ENCODE measurements around the gene ZNF699. TPM values are rescaled to one million over a fixed set of nuclear protein-coding genes. Genes with fewer than 3 reads are reported as not detected.

Gene ZNF699
- 11.3 and 18.8 TPM in 2 replicates for total RNA-seq

DNA sequence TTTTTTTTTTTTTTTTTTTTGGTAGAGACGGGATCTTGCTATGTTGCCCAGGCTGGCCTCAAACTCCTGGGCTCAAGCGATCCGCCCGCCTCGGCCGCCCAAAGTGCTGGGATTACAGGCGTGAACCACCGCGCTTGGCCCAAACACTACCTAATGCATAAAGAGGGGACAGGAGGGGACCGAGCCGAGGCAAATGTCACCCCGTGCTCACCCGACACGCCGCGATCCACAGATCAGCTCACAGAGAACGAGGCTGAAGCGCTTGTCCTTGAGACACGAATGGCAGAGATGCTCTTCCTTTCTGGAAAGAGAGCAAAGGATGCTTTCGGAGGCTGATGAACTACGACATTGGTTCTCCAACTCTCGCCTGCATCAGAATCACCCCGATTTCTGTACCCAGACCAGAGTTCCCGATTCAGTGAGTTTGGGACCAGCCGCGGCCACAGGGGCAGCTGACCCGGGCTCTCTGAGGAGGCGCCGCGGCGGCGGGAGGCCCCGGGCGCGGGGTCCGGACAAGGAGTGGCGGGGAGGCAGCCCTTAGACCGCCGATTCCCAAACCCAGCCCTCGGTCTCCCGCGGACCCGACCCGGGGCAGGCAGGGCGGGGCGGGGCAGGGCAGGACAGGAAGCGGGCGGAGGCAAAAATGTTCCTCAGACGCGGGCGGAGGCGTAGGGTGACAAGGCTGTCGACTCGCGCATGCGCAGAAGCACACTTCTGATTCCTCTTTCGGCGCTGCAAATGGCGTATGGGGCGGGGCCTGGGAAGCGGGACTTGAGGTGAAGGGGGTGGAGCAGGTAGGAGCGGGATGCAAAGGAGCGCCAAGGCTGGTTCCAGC, at the start of gene ZNF699:
Gene ZNF699, minus strand, starts transcription at position 700 of the 835 bp plus-strand sequence. CDS start 4,719 bp downstream, outside the sequence.

GRCh38 chr19:9323919-9324583, 14.4 kb upstream of the ZNF699 start, which contains the start of gene ZNF559:
TSS of gene ZNF559 (plus strand) at chr19:9324179. CDS start at chr19:9338550, 14,371 bp downstream.

DNA sequence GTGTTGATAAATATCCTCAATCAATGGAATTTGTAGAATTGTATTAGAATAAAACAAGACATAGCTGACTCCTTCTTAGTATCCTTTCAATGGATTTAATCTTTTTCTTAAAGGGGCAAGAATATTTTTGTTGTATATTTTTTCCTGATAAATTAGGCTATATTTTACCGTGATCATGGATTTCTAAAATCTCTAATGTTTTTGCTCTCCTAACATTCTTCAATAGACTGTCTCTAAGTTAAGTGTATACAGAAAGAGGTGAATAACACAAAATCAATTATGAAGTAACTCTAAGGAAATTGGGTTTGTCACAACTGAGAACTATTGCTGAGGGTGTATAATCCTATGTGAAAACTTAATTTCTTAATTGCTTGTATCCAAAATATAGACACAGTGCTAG, 59.0 kb downstream of the ZNF699 start, which contains the start of gene OR7E24:
Gene OR7E24, plus strand, starts transcription at position 301 of the 400 bp plus-strand sequence. CDS start 114 bp downstream, outside the sequence.

Other genes with a start within 250 kb of the ZNF699 start
- not detected in 2 replicates for gene OR1M1, start 222.8 kb downstream of the ZNF699 start, total RNA-seq
- not detected in 2 replicates for gene OR7G2, start 202.4 kb downstream of the ZNF699 start, total RNA-seq
- gene OR7G1, start 194.1 kb downstream of the ZNF699 start, total RNA-seq, result not detected in 2 replicates
- gene OR7G3, start 182.9 kb downstream of the ZNF699 start, total RNA-seq, result not detected in 2 replicates
- 11.3 and 13.2 TPM in 2 replicates for gene ZNF317, start 169.4 kb downstream of the ZNF699 start, total RNA-seq
- gene OR7D2, start 130.9 kb downstream of the ZNF699 start, total RNA-seq, result not detected in 2 replicates
- not detected in 2 replicates for gene OR7D4, start 90.2 kb downstream of the ZNF699 start, total RNA-seq
- not detected in 2 replicates for gene OR7E24, start 58.9 kb downstream of the ZNF699 start, total RNA-seq
- gene ZNF559, start 14.3 kb upstream of the ZNF699 start, total RNA-seq, result 7.2 and 13.0 TPM in 2 replicates
- gene ZNF177, start 53.2 kb upstream of the ZNF699 start, total RNA-seq, result 0.21 and 0.72 TPM in 2 replicates
- gene ZNF266, start 125.7 kb upstream of the ZNF699 start, total RNA-seq, result 5.8 and 8.1 TPM in 2 replicates
- gene ZNF560, start 188.8 kb upstream of the ZNF699 start, total RNA-seq, result 0.43 and 0.72 TPM in 2 replicates
- gene ZNF426, start 228.8 kb upstream of the ZNF699 start, total RNA-seq, result 15.2 and 17.3 TPM in 2 replicates

Measured in tracheal epithelial cell (primary cell).